IMR-90 (cell line): Measurements from ENCODE around the gene LMNB1. TPM values are rescaled to one million over a fixed set of nuclear protein-coding genes. Genes with fewer than 3 reads are reported as not detected.

Experiments used
- ATAC-seq: fragments of 200-7000 bp; cut with Tn5 transposase; 2 replicates; pipeline ENCODE4 v1.9.1; 2020; ENCODE audit warnings: low read depth, mild to moderate bottlenecking, moderate library complexity
- BruUV-seq: library from RNA; stranded (reverse); fragments of 400-500 nt; replicated peaks from 2 replicates; lab custom pipeline; 2021; lab: Mats Ljungman, UMichigan
- CTCF ChIA-PET: fragments of 300-600 bp; formaldehyde crosslinking; extraction: SDS; loops from one replicate; lab custom pipeline; 2021; ENCODE audit warnings: antibody characterized with exemption; lab: Yijun Ruan, JAX
- POLR2A ChIA-PET: fragments of 300-600 bp; sonication (Branson Sonifier 250); formaldehyde crosslinking; loops from one replicate; lab custom pipeline; 2022; ENCODE audit warnings: antibody characterized with exemption; ENCODE audit not compliant: unreplicated experiment; lab: Charles Lee
- DNase-seq: peaks from one replicate; pipeline ENCODE4 v3.0.0; 2013
- H2AFZ ChIP-seq: replicated peaks from 2 replicates; pipeline ENCODE3; 2013; ENCODE audit warnings: low read length, mild to moderate bottlenecking; ENCODE audit not compliant: poor library complexity
- H2AK5ac ChIP-seq: 2 replicates; pipeline ENCODE4 v1.6.1; 2013; ENCODE audit warnings: low read depth, low read length, inconsistent platforms
- H2AK9ac ChIP-seq: replicated peaks from 2 replicates; pipeline ENCODE3; 2013; ENCODE audit warnings: mild to moderate bottlenecking, low read depth, low read length, moderate library complexity; ENCODE audit not compliant: poor library complexity
- H2BK120ac ChIP-seq: 2 replicates; pipeline ENCODE4 v1.6.1; 2013; ENCODE audit warnings: low read depth, low read length, inconsistent platforms
- H2BK15ac ChIP-seq: 3 replicates; pipeline ENCODE4 v1.6.1; 2013; ENCODE audit warnings: low read depth, low read length, inconsistent platforms
- H2BK20ac ChIP-seq: 2 replicates; pipeline ENCODE4 v1.6.1; 2013; ENCODE audit warnings: low read depth, mild to moderate bottlenecking, inconsistent platforms, low read length, moderate library complexity
- H2BK5ac ChIP-seq: 2 replicates; pipeline ENCODE4 v1.6.1; 2013; ENCODE audit warnings: mild to moderate bottlenecking, low read depth, low read length, inconsistent platforms; ENCODE audit not compliant: poor library complexity, severe bottlenecking
- H3K14ac ChIP-seq: replicated peaks from 2 replicates; pipeline ENCODE4 v1.6.1; 2013; ENCODE audit warnings: low read depth, low read length, inconsistent platforms
- H3K18ac ChIP-seq: 2 replicates; pipeline ENCODE4 v1.6.1; 2013; ENCODE audit warnings: low read depth, low read length, control low read depth
- H3K23ac ChIP-seq: 2 replicates; pipeline ENCODE4 v1.6.1; 2013; ENCODE audit warnings: low read depth, low read length, inconsistent platforms
- H3K27ac ChIP-seq: 2 replicates; pipeline ENCODE4 v1.5.1; 2013; ENCODE audit warnings: mild to moderate bottlenecking, control low read depth, low read length; ENCODE audit not compliant: insufficient read depth
- H3K27me3 ChIP-seq: 2 replicates; pipeline ENCODE4 v1.6.1; 2013; ENCODE audit warnings: low read length; ENCODE audit not compliant: control insufficient read depth, insufficient read depth
- H3K36me3 ChIP-seq: 2 replicates; pipeline ENCODE4 v1.6.1; 2013; ENCODE audit warnings: low read length, mixed read lengths; ENCODE audit not compliant: control insufficient read depth, insufficient read depth
- H3K4ac ChIP-seq: 2 replicates; pipeline ENCODE4 v1.6.1; 2013; ENCODE audit warnings: low read depth, low read length, inconsistent platforms
- H3K4me1 ChIP-seq: 2 replicates; pipeline ENCODE4 v1.6.1; 2013; ENCODE audit warnings: low read length, mixed read lengths; ENCODE audit not compliant: control insufficient read depth, insufficient read depth
- H3K4me2 ChIP-seq: 2 replicates; pipeline ENCODE4 v1.6.1; 2013; ENCODE audit warnings: low read depth, mild to moderate bottlenecking, control low read depth, low read length, moderate library complexity
- H3K4me3 ChIP-seq: 2 replicates; pipeline ENCODE4 v1.5.1; 2013; ENCODE audit warnings: low read depth, mild to moderate bottlenecking, control low read depth, low read length, moderate library complexity; ENCODE audit not compliant: insufficient read depth
- H3K56ac ChIP-seq: 2 replicates; pipeline ENCODE4 v1.6.1; 2013; ENCODE audit warnings: low read length, inconsistent platforms; ENCODE audit not compliant: insufficient read depth; ENCODE audit errors: extremely low read depth
- H3K79me1 ChIP-seq, 2 experiments: 2 replicates each; pipeline ENCODE4 v1.6.1; 2013; ENCODE audit warnings: low read length in 2 of 2, inconsistent platforms in 1 of 2, low read depth in 1 of 2
- H3K9ac ChIP-seq: 2 replicates; pipeline ENCODE4 v1.6.1; 2013; ENCODE audit warnings: low read depth, low read length, control low read depth
- H3K9me1 ChIP-seq: 2 replicates; pipeline ENCODE4 v1.6.1; 2013; ENCODE audit warnings: low read length, inconsistent platforms; ENCODE audit not compliant: insufficient read depth
- H3K9me3 ChIP-seq: 2 replicates; pipeline ENCODE4 v1.6.1; 2013; ENCODE audit warnings: low read length; ENCODE audit not compliant: control insufficient read depth, insufficient read depth
- H4K20me1 ChIP-seq: 2 replicates; pipeline ENCODE4 v1.6.1; 2013; ENCODE audit warnings: low read length, inconsistent platforms; ENCODE audit not compliant: insufficient read depth
- H4K5ac ChIP-seq: 2 replicates; pipeline ENCODE4 v1.6.1; 2013; ENCODE audit warnings: mild to moderate bottlenecking, low read depth, low read length, control low read depth
- H4K8ac ChIP-seq, 2 experiments: 2 replicates each; pipeline ENCODE4 v1.6.1; 2013; ENCODE audit warnings: low read depth in 2 of 2, low read length in 2 of 2, control low read depth in 1 of 2, inconsistent platforms in 1 of 2
- H4K91ac ChIP-seq: 2 replicates; pipeline ENCODE4 v1.6.1; 2013; ENCODE audit warnings: low read depth, low read length, inconsistent platforms; ENCODE audit not compliant: insufficient read depth
- BHLHE40 ChIP-seq: fragments of 150-350 bp; IDR thresholded peaks from 2 replicates; pipeline ENCODE4 v1.6.1; 2016; ENCODE audit warnings: mild to moderate bottlenecking, low read depth, low read length
- FOS ChIP-seq: fragments of 150-350 bp; IDR thresholded peaks from 2 replicates; pipeline ENCODE4 v1.6.1; 2016; ENCODE audit warnings: low read depth, low read length
- NFE2L2 ChIP-seq: fragments of 150-350 bp; IDR thresholded peaks from 2 replicates; pipeline ENCODE4 v1.6.1; 2016; ENCODE audit warnings: low read depth, mild to moderate bottlenecking, low read length
- RFX5 ChIP-seq: IDR thresholded peaks from 2 replicates; pipeline ENCODE4 v1.8.0; 2012; ENCODE audit warnings: low read depth, mild to moderate bottlenecking, low read length, moderate library complexity
- WGBS, 2 experiments: methylation state at CpG; one replicate each; pipeline versions ENCODE4 v1.1.5 to v1.1.7; 2013; ENCODE audit warnings: missing lambda C conversion rate in 2 of 2; ENCODE audit not compliant: insufficient read length in 1 of 2; ENCODE audit errors: extremely low coverage in 2 of 2; 5-methylcytosine and 5-hydroxymethylcytosine counted together
- dilution Hi-C: fragments of 300-500 bp; cut with HindIII; formaldehyde crosslinking; loops from one replicate; pipeline ENCODE4 v1.14.3; 2018; ENCODE audit warnings: low sequenced_read_pairs; ENCODE audit not compliant: unreplicated experiment
- in situ Hi-C: fragments of 300-500 bp; cut with MboI; formaldehyde crosslinking; loops from 3 replicates; pipeline ENCODE4 v1.14.3; 2019; ENCODE audit warnings: low sequenced_read_pairs, inconsistent platforms, mixed read lengths
- intact Hi-C: fragments of 100-400 bp; cut with micrococcal nuclease; formaldehyde crosslinking; loops from 2 replicates; pipeline ENCODE4 v1.10.0; 2022
- polyA plus RNA-seq, 3 experiments: library from polyadenylated mRNA; depleted of rRNA; stranded (reverse); fragments of >200 nt; gene quantifications; 2 replicates each; pipeline ENCODE4 v1.2.3, GENCODE V29; 2012; ENCODE audit warnings: low replicate concordance in 1 of 3
- total RNA-seq: library from RNA; depleted of rRNA; stranded (reverse); fragments of >200 nt; gene quantifications from 2 replicates; pipeline ENCODE4 v1.2.3, GENCODE V29; 2012
- TF ChIP-seq, protein P1 (sequence below): fragments of 150-350 bp; IDR thresholded peaks from 2 replicates; pipeline ENCODE4 v1.6.1; 2016; ENCODE audit warnings: low read depth, mild to moderate bottlenecking, low read length, moderate library complexity, borderline replicate concordance
- TF ChIP-seq, protein P2 (sequence below): fragments of 150-350 bp; IDR thresholded peaks from 2 replicates; pipeline ENCODE4 v1.6.1; 2017; ENCODE audit warnings: mild to moderate bottlenecking, antibody characterized with exemption, low read length, low read depth

Gene LMNB1
- total and polyA plus RNA-seq, 2 of the 4 experiments (the other 2 are of a cell fraction), result 36.0 to 53.6 TPM

DNA sequence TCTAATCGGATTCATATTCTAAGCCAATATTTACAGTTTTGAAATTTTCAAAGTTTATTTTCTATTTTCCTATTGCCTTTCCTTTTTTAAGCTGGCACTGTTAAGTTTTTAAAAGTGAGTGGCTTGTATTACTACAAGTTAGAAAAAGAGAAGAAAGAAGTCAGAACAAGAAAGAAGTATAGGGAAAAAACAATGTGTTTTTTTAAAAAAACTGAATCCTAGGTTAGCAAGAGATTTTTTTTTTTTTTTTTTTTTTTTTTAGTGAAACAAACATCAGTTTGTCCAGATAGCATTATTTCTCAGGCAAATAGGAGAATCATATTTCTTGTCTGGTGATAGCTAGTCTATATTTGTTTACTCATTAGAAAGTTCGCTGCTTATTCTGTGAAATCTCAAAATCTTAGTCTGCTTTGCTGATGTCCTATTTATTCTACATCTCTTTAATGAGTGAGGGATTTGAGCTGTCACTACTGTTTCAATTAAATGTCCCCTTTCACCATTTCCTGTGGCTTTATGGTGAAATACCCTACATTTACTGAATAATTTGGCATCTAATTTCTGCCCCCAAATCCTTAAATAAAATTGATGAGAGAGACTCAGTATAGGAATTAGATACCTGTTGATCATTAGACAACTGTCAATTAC lies 19.1 kb upstream of the LMNB1 start:
- DNase-seq, result no peak
- H3K4me2 ChIP-seq, result no peak overlapping the region
- H3K4me1 ChIP-seq, result no peaks in the 10 kb centered on the region
- no peak overlapping the region for H4K91ac ChIP-seq
- TF ChIP-seq NFE2L2, result no peak
- TF ChIP-seq, protein P1, sequence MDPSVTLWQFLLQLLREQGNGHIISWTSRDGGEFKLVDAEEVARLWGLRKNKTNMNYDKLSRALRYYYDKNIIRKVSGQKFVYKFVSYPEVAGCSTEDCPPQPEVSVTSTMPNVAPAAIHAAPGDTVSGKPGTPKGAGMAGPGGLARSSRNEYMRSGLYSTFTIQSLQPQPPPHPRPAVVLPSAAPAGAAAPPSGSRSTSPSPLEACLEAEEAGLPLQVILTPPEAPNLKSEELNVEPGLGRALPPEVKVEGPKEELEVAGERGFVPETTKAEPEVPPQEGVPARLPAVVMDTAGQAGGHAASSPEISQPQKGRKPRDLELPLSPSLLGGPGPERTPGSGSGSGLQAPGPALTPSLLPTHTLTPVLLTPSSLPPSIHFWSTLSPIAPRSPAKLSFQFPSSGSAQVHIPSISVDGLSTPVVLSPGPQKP, result no peak
- TF ChIP-seq FOS, result no peak
- no peak for TF ChIP-seq RFX5
- TF ChIP-seq BHLHE40, result no peak
- TF ChIP-seq, protein P2, sequence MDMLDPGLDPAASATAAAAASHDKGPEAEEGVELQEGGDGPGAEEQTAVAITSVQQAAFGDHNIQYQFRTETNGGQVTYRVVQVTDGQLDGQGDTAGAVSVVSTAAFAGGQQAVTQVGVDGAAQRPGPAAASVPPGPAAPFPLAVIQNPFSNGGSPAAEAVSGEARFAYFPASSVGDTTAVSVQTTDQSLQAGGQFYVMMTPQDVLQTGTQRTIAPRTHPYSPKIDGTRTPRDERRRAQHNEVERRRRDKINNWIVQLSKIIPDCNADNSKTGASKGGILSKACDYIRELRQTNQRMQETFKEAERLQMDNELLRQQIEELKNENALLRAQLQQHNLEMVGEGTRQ, result no peak
- no peak overlapping the region for H3K4me3 ChIP-seq
- no peaks in the 10 kb centered on the region for H3K79me1 ChIP-seq
- no peak overlapping the region for H3K9ac ChIP-seq
- no peak overlapping the region for H2BK5ac ChIP-seq
- H2BK20ac ChIP-seq, result no peak overlapping the region
- no peak overlapping the region for H2AFZ ChIP-seq
- H3K9me1 ChIP-seq, result no peaks in the 10 kb centered on the region
- no peak overlapping the region for H2BK15ac ChIP-seq
- H3K36me3 ChIP-seq, result no peaks in the 10 kb centered on the region
- no TSS peak for BruUV-seq
- no peak overlapping the region for H4K5ac ChIP-seq
- no peak overlapping the region for H2AK9ac ChIP-seq
- H3K27ac ChIP-seq, result no peak overlapping the region
- H3K14ac ChIP-seq, result no peak overlapping the region
- no peak overlapping the region for H3K4ac ChIP-seq
- H3K9me3 ChIP-seq, result no peaks in the 10 kb centered on the region
- H3K23ac ChIP-seq, result no peak overlapping the region
- CTCF ChIA-PET, result interaction anchor here (0.6 kb wide), 1 partner anchor 614 kb away, joined by 4 read pairs; no protein-coding TSS in a partner anchor
- H3K27me3 ChIP-seq, result no peaks in the 10 kb centered on the region
- H4K8ac ChIP-seq, result no peak overlapping the region
- no peak overlapping the region for H2AK5ac ChIP-seq
- no peak for ATAC-seq
- H2BK120ac ChIP-seq, result no peak overlapping the region
- dilution Hi-C loops, result no loop called here
- no peak overlapping the region for H3K56ac ChIP-seq
- in situ Hi-C loops, result no loop called here
- no peak overlapping the region for H3K18ac ChIP-seq
- intact Hi-C loops, result loop anchor here (10.0 kb wide), 1 partner anchor 1293 kb away; no protein-coding TSS in a partner anchor
- POLR2A ChIA-PET, result no interaction called here
- H4K20me1 ChIP-seq, result no peaks in the 10 kb centered on the region
- no CpG with 5 or more reads among the region's 2 CpGs for WGBS, 2 experiments
